Fibroblast of the conjunctiva (primary cell): ENCODE measurements around the gene MTRR.

Experiments
- DNase-seq: peaks from one replicate; pipeline ENCODE4 v3.0.0-alpha.2; 2010; ENCODE audit warnings: low read depth

The MTRR gene

GRCh38 chr5:7857361-7857760 lies 11.6 kb upstream of the MTRR start:
- DNase-seq = no peak

GRCh38 chr5:7857926-7858632 lies 10.9 kb upstream of the MTRR start:
- DNase-seq = no peak

- DNase-seq = no peak
These were observed 2.8 kb upstream of the MTRR start for GRCh38 chr5:7866196-7866595.

- DNase-seq = no peak
These were observed 1.7 kb upstream of the MTRR start for GRCh38 chr5:7867260-7867659.

- DNase-seq = no peak
These were observed 548 bp upstream of the MTRR start for GRCh38 chr5:7868427-7868772.

- no peak for DNase-seq
These were observed 657 bp downstream of the MTRR start for GRCh38 chr5:7869474-7870136.

GRCh38 chr5:7871653-7872052 lies 2.7 kb downstream of the MTRR start:
- DNase-seq = no peak

GRCh38 chr5:7872517-7873130 lies 3.7 kb downstream of the MTRR start:
- no peak for DNase-seq

- no peak for DNase-seq
These were observed 4.3 kb downstream of the MTRR start for GRCh38 chr5:7873216-7873615.

GRCh38 chr5:7874639-7875038 lies 5.7 kb downstream of the MTRR start:
- no peak for DNase-seq

GRCh38 chr5:7875151-7875550 lies 6.2 kb downstream of the MTRR start:
- DNase-seq = no peak

GRCh38 chr5:7876867-7877266 lies 7.9 kb downstream of the MTRR start:
- DNase-seq = no peak

GRCh38 chr5:7877851-7878250 lies 8.9 kb downstream of the MTRR start:
- no peak for DNase-seq

GRCh38 chr5:7878381-7878873 lies 9.5 kb downstream of the MTRR start:
- DNase-seq = no peak

GRCh38 chr5:7881091-7881490 lies 12.1 kb downstream of the MTRR start:
- no peak for DNase-seq

- DNase-seq = no peak
These were observed 12.9 kb downstream of the MTRR start for GRCh38 chr5:7881816-7882215.

GRCh38 chr5:7882926-7883325 lies 14.0 kb downstream of the MTRR start:
- DNase-seq = no peak

- no peak for DNase-seq
These were observed 15.7 kb downstream of the MTRR start for GRCh38 chr5:7884491-7885267.

- peak; percentile 33 for DNase-seq
These were observed 18.0 kb downstream of the MTRR start for GRCh38 chr5:7886849-7887475.

GRCh38 chr5:7888901-7889300 lies 20.0 kb downstream of the MTRR start:
- no peak for DNase-seq

GRCh38 chr5:7894439-7894838 lies 25.5 kb downstream of the MTRR start:
- no peak for DNase-seq

GRCh38 chr5:7894860-7895259 lies 25.9 kb downstream of the MTRR start:
- no peak for DNase-seq
